GM10266 (cell line): Measurements from ENCODE around the gene EIF4G3.

ENCODE experiments used
- DNase-seq: peaks from one replicate; pipeline ENCODE4 v3.0.0; 2012; ENCODE audit errors: extremely low spot score
- CTCF ChIP-seq: IDR thresholded peaks from 2 replicates; pipeline ENCODE4 v1.5.1; 2012; ENCODE audit warnings: mild to moderate bottlenecking, low read depth; ENCODE audit not compliant: control insufficient read depth, insufficient read depth; ENCODE audit errors: missing control alignments

EIF4G3 gene

GRCh38 chr1:21157868-21158267 lies 18.8 kb downstream of the EIF4G3 start:
- TF ChIP-seq CTCF, result no peak
- no peak for DNase-seq

- TF ChIP-seq CTCF, result no peak
- no peak for DNase-seq
These were observed 19.6 kb downstream of the EIF4G3 start for GRCh38 chr1:21157054-21157453.

GRCh38 chr1:21156019-21156418 lies 20.7 kb downstream of the EIF4G3 start:
- TF ChIP-seq CTCF, result no peak
- no peak for DNase-seq

GRCh38 chr1:21154717-21155116 lies 22.0 kb downstream of the EIF4G3 start:
- TF ChIP-seq CTCF, result no peak
- DNase-seq, result no peak

GRCh38 chr1:21153388-21153787 lies 23.3 kb downstream of the EIF4G3 start:
- no peak for DNase-seq
- TF ChIP-seq CTCF, result no peak

GRCh38 chr1:21152423-21153100 lies 24.1 kb downstream of the EIF4G3 start:
- no peak for TF ChIP-seq CTCF
- no peak for DNase-seq

GRCh38 chr1:21149855-21150432 lies 26.8 kb downstream of the EIF4G3 start:
- no peak for DNase-seq
- no peak for TF ChIP-seq CTCF
